ENCODE results near the gene KCNIP2. TPM values are rescaled to one million over a fixed set of nuclear protein-coding genes. Genes with fewer than 3 reads are reported as not detected.

KCNIP2 gene
- total RNA-seq, 1 donor = 0.86 TPM

Other genes starting within 250 kb of the KCNIP2 start
- 31.6 and 41.9 TPM in 2 replicates for gene FBXW4, start 148.6 kb downstream of the KCNIP2 start, total RNA-seq
- not detected in 2 replicates for gene FGF8, start 67.7 kb downstream of the KCNIP2 start, total RNA-seq
- gene NPM3, start 60.4 kb downstream of the KCNIP2 start, total RNA-seq = 63.5 and 94.7 TPM in 2 replicates
- 80.3 and 93.1 TPM in 2 replicates for gene OGA, start 25.4 kb downstream of the KCNIP2 start, total RNA-seq
- 7.7 and 10.4 TPM in 2 replicates for gene ARMH3, start 212.4 kb upstream of the KCNIP2 start, total RNA-seq
- gene HPS6, start 221.5 kb upstream of the KCNIP2 start, total RNA-seq = 34.1 and 34.8 TPM in 2 replicates